ENCODE results near the gene CRYGC.
"Not testable (repeated sequence)": the region's sequence is repeated elsewhere in the genome, so short reads cannot be mapped to it uniquely, and the experiment has no call there.

CRYGC gene

GRCh38 chr2:208125251-208125650, 4.4 kb downstream of the CRYGC start:
- H3K4me3 ChIP-seq (ENCODE audit: low read length), result no peak overlapping the region
- DNase-seq (ENCODE audit: low read depth), result no peak
- TF ChIP-seq CTCF (conservative IDR thresholded peaks at IDR 0.05; ENCODE audit: low read depth, low read length), result no peak

DNA sequence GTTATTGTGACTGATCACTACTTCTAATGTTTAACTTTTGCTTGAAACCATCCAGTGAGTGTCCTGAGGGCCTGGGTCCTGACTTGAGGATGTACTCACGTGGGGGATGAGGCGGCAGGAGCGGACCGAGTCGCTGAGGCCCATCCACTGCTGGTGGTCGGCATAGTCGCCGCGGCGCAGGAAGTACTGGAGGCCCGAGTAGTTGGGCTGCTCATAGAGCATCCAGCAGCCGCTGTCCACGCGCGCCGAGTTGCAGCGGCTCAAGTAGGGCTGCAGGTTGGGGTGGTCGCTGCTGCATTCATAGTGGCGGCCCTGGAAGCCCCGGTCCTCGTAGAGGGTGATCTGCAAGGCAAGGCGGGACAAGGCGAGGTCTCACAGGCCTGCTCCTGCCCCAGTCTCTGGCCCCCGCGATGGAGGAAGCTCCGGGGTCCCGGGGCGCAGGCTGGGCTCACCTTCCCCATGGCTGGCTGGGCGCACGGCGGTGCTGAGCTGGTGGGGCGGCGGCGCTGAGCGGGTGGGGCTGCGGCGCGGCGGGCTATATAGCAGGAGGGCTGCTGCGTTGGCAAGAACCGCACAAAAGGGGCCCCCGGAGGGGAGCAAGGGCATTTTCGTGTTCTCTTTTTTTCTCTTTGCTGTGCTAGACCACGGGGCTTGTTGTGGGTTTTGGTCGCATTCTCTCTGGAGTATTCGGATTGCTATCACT, 5.5 kb downstream of the CRYGC start, which contains the start of gene CRYGD:
Gene CRYGD (minus strand): TSS at position 512 of the 703 bp plus-strand sequence. CDS start 51 bp downstream, at position 461.
- DNase-seq (ENCODE audit: low read depth), result not testable (repeated sequence)
- H3K4me3 ChIP-seq (ENCODE audit: low read length), result peak within 1 kb of the TSS; percentile 38

- no peak overlapping the region for H3K4me3 ChIP-seq (ENCODE audit: low read length)
- no peak for DNase-seq (ENCODE audit: low read depth)
- no peak for TF ChIP-seq CTCF (conservative IDR thresholded peaks at IDR 0.05; ENCODE audit: low read depth, low read length)
Observed at GRCh38 chr2:208122248-208122647, 7.4 kb downstream of the CRYGC start.

DNA sequence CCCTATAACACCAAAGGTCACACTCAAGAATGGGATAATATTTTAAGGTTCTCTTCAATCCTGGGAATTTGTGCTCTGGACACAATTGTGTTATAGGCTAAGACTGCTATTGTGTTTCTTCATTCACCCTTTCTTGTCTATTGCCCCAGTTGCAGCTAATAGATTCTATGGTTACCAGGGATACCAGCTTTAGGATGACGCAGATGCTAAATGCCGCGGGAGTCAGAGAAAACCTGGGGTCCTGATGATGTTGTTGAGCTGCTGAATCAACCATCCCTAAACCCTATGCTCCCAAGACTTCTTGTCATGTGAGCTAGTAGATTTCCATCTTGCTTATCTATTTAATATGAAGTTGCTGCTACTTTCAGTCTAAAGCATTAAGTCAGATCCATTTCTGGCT, 10.7 kb downstream of the CRYGC start:
- no peak for DNase-seq (ENCODE audit: low read depth)
- no peak for TF ChIP-seq CTCF (conservative IDR thresholded peaks at IDR 0.05; ENCODE audit: low read depth, low read length)
- H3K4me3 ChIP-seq (ENCODE audit: low read length), result no peak overlapping the region

DNA sequence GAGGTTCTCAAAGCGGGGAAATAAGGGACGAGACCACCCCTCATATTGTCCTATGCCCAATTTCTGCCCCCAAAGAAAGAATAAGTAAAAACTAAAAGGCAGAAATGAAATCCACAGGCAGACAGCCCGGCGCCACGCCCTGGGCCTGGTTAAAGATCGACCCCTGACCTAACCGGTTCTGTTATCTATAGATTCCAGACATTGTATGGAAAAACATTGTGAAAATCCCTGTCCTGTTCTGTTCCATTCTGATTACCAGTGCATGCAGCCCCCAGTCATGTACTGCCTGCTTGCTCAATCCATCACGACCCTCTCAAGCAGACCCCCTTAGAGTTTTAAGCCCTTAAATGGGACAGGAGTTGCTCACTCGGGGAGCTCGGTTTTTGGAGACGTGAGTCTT, 12.2 kb downstream of the CRYGC start:
- not testable (repeated sequence) for DNase-seq (ENCODE audit: low read depth); H3K4me3 ChIP-seq (ENCODE audit: low read length)

DNA sequence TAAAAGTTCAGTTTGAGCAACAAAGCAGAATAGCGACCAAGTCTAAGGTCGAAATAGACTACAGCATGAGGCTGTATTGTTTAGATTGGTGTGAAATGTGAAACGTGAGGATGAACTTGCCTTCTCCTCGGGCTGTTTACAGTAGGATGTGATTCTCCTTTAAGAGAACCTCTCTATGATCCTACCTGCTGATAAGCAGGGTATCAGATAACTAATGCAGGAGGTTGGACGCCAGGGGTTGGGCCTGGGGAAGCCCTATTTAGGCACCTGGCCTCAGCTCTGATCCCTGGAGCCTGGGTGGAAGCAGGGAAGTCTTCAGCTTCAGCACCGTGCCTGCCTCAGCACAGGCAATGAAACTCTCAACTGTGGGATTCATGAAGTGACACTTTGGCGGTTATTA, 16.7 kb downstream of the CRYGC start:
- TF ChIP-seq CTCF (conservative IDR thresholded peaks at IDR 0.05; ENCODE audit: low read depth, low read length), result no peak
- H3K4me3 ChIP-seq (ENCODE audit: low read length), result no peak overlapping the region
- no peak for DNase-seq (ENCODE audit: low read depth)

- DNase-seq (ENCODE audit: low read depth); H3K4me3 ChIP-seq (ENCODE audit: low read length): not testable (repeated sequence)
Observed at GRCh38 chr2:208112273-208112745, 17.3 kb downstream of the CRYGC start.

DNA sequence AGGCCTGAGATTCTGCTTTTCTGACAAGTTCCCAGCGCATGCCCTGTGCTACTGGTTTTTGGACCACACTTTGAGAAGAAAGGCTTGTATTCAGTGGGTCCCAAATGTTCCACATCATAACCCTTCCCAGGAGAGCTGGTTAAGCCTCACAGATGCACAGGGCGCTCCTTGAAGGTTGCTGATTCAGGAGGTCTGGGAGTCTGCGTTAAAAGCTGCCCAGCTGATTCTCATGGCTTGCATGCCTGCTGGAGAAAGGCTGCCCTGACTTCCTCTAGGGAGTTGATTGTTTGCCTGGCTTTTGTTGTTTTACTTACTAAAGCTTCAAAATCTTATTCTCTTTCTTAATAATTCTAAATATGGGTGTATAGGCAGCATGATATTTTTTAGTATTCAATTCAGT, 26.0 kb downstream of the CRYGC start:
- no peak for DNase-seq (ENCODE audit: low read depth)
- no peak for TF ChIP-seq CTCF (conservative IDR thresholded peaks at IDR 0.05; ENCODE audit: low read depth, low read length)
- no peak overlapping the region for H3K4me3 ChIP-seq (ENCODE audit: low read length)

Measured in retinal pigment epithelial cell (primary cell).